ENCODE results near the gene FAM13A. TPM values are rescaled to one million over a fixed set of nuclear protein-coding genes. Genes with fewer than 3 reads are reported as not detected.

FAM13A gene
- total RNA-seq, 1 donor from 2014 or later = 16.9 TPM

DNA sequence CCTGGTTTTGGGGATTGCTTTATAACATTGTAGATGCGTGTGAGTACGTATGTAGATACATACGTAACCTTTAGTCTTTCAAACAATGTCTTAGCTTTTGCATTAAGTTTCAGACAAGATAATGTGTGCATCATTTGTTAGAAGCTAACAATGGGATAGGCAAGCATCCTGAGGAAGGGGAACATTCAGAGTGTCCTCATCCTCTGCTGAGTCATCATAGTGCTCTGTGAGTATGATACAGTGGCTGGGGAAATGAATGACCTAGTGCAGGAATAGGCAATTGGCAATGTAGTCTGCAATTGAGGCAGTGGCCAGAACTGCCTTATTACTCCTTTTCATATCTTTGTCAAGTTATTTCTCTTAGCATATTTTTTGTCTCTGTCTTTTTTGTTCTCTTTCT, 366.6 kb downstream of the FAM13A start:
- TF ChIP-seq, protein P1, sequence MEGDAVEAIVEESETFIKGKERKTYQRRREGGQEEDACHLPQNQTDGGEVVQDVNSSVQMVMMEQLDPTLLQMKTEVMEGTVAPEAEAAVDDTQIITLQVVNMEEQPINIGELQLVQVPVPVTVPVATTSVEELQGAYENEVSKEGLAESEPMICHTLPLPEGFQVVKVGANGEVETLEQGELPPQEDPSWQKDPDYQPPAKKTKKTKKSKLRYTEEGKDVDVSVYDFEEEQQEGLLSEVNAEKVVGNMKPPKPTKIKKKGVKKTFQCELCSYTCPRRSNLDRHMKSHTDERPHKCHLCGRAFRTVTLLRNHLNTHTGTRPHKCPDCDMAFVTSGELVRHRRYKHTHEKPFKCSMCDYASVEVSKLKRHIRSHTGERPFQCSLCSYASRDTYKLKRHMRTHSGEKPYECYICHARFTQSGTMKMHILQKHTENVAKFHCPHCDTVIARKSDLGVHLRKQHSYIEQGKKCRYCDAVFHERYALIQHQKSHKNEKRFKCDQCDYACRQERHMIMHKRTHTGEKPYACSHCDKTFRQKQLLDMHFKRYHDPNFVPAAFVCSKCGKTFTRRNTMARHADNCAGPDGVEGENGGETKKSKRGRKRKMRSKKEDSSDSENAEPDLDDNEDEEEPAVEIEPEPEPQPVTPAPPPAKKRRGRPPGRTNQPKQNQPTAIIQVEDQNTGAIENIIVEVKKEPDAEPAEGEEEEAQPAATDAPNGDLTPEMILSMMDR (IDR thresholded peaks at IDR 0.05; ENCODE audit: borderline replicate concordance) = no peak
- H3K27ac ChIP-seq (replicated peaks) = peak overlapping the region; percentile 46
- peaks cover 50% of the 10 kb centered on the region for H3K36me3 ChIP-seq
- no peak for DNase-seq
- H3K9me3 ChIP-seq (replicated peaks) = no peaks in the 10 kb centered on the region
- H3K4me1 ChIP-seq = peaks cover 17% of the 10 kb centered on the region
- intact Hi-C loops (cut with micrococcal nuclease) = no loop called here
- H3K27me3 ChIP-seq (ENCODE audit: low read depth) = no peaks in the 10 kb centered on the region
- no peak overlapping the region for H3K4me3 ChIP-seq

DNA sequence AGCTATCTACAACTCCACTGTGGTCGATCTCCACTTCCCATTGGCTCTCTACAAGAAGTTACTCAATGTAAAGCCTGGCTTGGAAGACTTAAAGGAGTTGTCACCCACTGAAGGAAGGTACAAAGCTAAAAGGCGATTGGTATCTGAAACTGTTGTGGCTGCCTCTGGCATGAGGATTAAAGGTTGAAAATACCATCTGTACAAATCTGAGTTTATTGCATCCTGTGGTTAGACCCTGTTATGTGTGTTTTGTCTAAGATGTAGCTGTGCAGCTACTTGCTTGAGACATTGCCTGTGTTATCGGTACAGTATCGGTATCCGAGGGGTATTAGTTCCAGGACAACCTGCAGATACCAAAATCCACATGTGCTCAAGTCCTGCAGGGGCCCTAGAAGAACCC, 375.8 kb downstream of the FAM13A start:
- Histone ChIP-seq H3K27ac (replicated peaks) (no peak overlapping the region), H3K4me1 (no peaks in the 10 kb centered on the region), H3K36me3 (peaks cover 89% of the 10 kb centered on the region), H3K4me3 (no peak overlapping the region), H3K27me3 (ENCODE audit: low read depth) (no peaks in the 10 kb centered on the region), H3K9me3 (replicated peaks) (no peaks in the 10 kb centered on the region)
- DNase-seq = no peak
- TF ChIP-seq, protein P1 (IDR thresholded peaks at IDR 0.05; ENCODE audit: borderline replicate concordance) = no peak
- intact Hi-C loops (cut with micrococcal nuclease) = no loop called here

Other genes with a start within 250 kb of the FAM13A start
- gene TIGD2, start 54.3 kb upstream of the FAM13A start, total RNA-seq = 2.0 TPM